Measurements from ENCODE around the gene CIT. TPM values are rescaled to one million over a fixed set of nuclear protein-coding genes. Genes with fewer than 3 reads are reported as not detected.
"Not testable (repeated sequence)": the region's sequence is repeated elsewhere in the genome, so short reads cannot be mapped to it uniquely, and the experiment has no call there.

The CIT gene
- total and polyA plus RNA-seq, 7 experiments from 2014 or later = 0.43 to 69.9 (median 1.7) TPM

DNA sequence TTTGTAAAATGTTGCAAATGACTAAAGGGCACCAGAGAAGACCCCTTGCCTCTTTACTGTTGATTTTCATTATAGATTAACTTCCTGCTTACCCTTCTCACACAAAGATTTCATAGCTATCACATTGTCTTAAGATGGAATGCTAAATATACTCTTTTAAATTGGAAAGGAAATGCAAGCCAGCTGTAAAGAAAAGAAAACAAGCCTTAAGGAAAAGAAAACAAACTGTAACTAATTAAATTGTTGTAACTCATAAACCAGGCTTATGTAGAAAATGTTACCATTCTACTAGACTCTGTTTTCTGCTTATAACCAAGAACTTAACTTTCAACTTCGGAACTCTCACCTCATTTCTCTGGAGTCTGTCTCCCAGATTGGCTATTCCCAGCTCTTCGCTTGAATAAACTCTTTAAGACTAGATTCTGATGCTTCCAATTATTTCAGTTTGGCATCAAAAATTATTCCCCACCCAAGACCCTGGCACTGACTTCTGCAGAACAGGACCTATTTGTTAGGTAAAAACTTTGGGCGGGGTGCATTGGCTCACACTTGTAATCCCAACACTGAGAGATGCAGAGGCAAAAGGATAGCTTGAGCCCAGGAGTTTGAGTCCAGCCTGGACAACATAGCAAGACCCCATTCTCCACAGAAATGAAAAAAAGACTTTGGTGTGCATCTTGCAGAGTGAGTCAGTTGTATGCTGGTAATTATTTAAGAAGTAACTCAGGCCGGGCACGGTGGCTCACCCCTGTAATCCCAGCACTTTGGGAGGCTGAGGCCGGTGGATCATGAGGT lies 36.6 kb upstream of the CIT start:
- Mint-ChIP-seq H3K36me3 (no peaks in the 10 kb centered on the region), H3K4me1 (no peaks in the 10 kb centered on the region), H3K4me3 (no peak overlapping the region), H3K27ac (no peak overlapping the region), H3K27me3 (peaks cover 0 to 13% (median 0%) of the 10 kb centered on the region in 5 donors), H3K9me3 (no peaks in the 10 kb centered on the region)
- ATAC-seq = no peak
- ChIA-PET POLR2A (no interaction called here), CTCF (no interaction called here)
- Histone ChIP-seq H3K27ac (ENCODE audit: low read depth, low read length) (no peak overlapping the region), H3K36me3 (ENCODE audit: control insufficient read depth in 2 of 3, insufficient read depth in 3 of 3, low read length in 3 of 3) (no peaks in the 10 kb centered on the region), H3K4me3 (ENCODE audit: low read length) (no peak overlapping the region), H3K27me3 (ENCODE audit: control insufficient read depth in 2 of 2, insufficient read depth in 2 of 2, low read length in 2 of 2) (no peaks in the 10 kb centered on the region), H3K4me1 (ENCODE audit: control insufficient read depth in 2 of 2, insufficient read depth in 2 of 2, low read length in 2 of 2) (no peaks in the 10 kb centered on the region), H3K9me3 (ENCODE audit: control insufficient read depth in 2 of 3, low read length in 3 of 3) (no peaks in the 10 kb centered on the region)
- intact Hi-C loops (cut with micrococcal nuclease) = no loop called here
- no peak for DNase-seq

DNA sequence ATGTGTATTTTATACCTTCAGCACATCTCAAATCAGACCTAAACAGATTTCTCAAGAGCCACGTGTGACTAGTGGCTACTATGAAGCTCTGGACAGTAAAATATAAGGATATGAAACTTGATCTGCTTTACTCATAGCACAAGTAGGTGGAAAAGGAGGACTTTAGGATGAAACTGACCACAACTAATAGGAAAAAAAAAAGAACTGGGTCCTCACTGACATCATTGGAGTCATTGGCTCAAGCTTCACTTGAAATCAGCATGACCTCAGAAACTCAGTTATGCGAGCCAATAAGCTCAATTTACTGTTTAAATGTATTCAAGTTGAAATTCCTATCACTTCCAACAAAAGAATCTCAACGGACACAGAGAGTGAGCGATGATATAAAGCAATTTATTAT lies 34.1 kb upstream of the CIT start:
- peaks cover 0 to 13% (median 0%) of the 10 kb centered on the region in 5 donors for H3K27me3 Mint-ChIP-seq
- H3K27ac Mint-ChIP-seq = no peak overlapping the region
- no peaks in the 10 kb centered on the region for H3K36me3 ChIP-seq (ENCODE audit: control insufficient read depth in 2 of 3, insufficient read depth in 3 of 3, low read length in 3 of 3)
- no peak overlapping the region for H3K4me3 Mint-ChIP-seq
- no peaks in the 10 kb centered on the region for H3K9me3 ChIP-seq (ENCODE audit: control insufficient read depth in 2 of 3, low read length in 3 of 3)
- H3K27ac ChIP-seq (ENCODE audit: low read depth, low read length) = no peak overlapping the region
- ChIA-PET POLR2A (no interaction called here), CTCF (interaction anchor here (1.0 kb wide), 1 partner anchor 24 kb away, joined by 4 read pairs; no protein-coding TSS in a partner anchor)
- H3K4me3 ChIP-seq (ENCODE audit: low read length) = no peak overlapping the region
- H3K36me3 Mint-ChIP-seq = no peaks in the 10 kb centered on the region
- intact Hi-C loops (cut with micrococcal nuclease) = no loop called here
- no peak for DNase-seq
- H3K4me1 Mint-ChIP-seq = no peaks in the 10 kb centered on the region
- no peak for ATAC-seq
- H3K9me3 Mint-ChIP-seq = no peaks in the 10 kb centered on the region
- no peaks in the 10 kb centered on the region for H3K27me3 ChIP-seq (ENCODE audit: control insufficient read depth in 2 of 2, insufficient read depth in 2 of 2, low read length in 2 of 2)
- H3K4me1 ChIP-seq (ENCODE audit: control insufficient read depth in 2 of 2, insufficient read depth in 2 of 2, low read length in 2 of 2) = no peaks in the 10 kb centered on the region

DNA sequence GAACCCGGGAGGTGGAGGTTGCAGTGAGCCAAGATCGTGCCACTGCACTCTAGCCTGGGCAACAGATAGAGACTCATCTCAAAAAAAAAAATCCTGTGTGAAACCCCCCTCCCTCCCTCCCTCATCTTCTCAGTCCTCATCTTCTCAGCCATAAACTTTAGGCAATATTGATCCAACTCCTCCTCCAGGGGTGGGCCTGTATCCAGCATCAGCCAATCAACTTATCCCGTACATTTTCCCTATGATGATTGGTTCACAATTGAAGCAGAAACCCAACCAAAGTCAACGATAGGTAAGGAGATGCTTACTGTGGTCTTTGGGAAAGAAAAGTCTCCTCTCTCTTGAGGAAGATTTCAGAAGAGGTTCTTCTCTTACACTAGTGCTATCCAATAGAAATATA lies 33.5 kb upstream of the CIT start:
- Mint-ChIP-seq H3K9me3 (no peaks in the 10 kb centered on the region), H3K27ac (no peak overlapping the region), H3K4me1 (no peaks in the 10 kb centered on the region), H3K27me3 (peaks cover 0 to 13% (median 0%) of the 10 kb centered on the region in 5 donors), H3K4me3 (no peak overlapping the region), H3K36me3 (no peaks in the 10 kb centered on the region)
- no peak for DNase-seq
- H3K27me3 ChIP-seq (ENCODE audit: control insufficient read depth in 2 of 2, insufficient read depth in 2 of 2, low read length in 2 of 2) = no peaks in the 10 kb centered on the region
- ChIA-PET POLR2A (no interaction called here), CTCF (no interaction called here)
- intact Hi-C loops (cut with micrococcal nuclease) = no loop called here
- H3K4me1 ChIP-seq (ENCODE audit: control insufficient read depth in 2 of 2, insufficient read depth in 2 of 2, low read length in 2 of 2) = no peaks in the 10 kb centered on the region
- no peaks in the 10 kb centered on the region for H3K9me3 ChIP-seq (ENCODE audit: control insufficient read depth in 2 of 3, low read length in 3 of 3)
- no peaks in the 10 kb centered on the region for H3K36me3 ChIP-seq (ENCODE audit: control insufficient read depth in 2 of 3, insufficient read depth in 3 of 3, low read length in 3 of 3)
- H3K27ac ChIP-seq (ENCODE audit: low read depth, low read length) = no peak overlapping the region
- no peak for ATAC-seq
- H3K4me3 ChIP-seq (ENCODE audit: low read length) = no peak overlapping the region

DNA sequence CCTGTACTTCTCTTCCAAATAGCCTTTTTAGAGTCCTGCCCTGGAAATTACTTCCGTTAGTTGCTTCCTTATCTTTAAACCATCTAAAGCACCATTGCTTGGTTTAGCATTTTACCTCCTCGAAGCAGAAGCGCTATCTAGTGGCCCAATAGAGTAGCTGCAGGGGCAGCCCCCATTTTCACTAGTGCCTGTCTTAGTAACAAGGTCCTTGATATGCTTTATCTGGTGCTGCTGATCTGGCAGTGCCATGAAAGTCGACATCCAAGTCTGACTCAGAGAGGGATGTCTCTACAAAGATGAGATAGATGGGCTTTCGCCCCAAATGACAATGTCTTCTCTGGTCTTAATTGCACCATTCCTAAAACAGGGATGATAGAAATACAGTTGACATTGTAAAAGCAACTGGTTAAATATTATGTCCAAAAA lies 25.0 kb upstream of the CIT start:
- H3K9me3 ChIP-seq (ENCODE audit: control insufficient read depth in 2 of 3, low read length in 3 of 3) = no peaks in the 10 kb centered on the region
- no peaks in the 10 kb centered on the region for H3K4me1 ChIP-seq (ENCODE audit: control insufficient read depth in 2 of 2, insufficient read depth in 2 of 2, low read length in 2 of 2)
- peaks cover 0 to 8% (median 6%) of the 10 kb centered on the region in 7 donors for H3K4me1 Mint-ChIP-seq
- H3K4me3 Mint-ChIP-seq = no peak overlapping the region
- H3K36me3 Mint-ChIP-seq = no peaks in the 10 kb centered on the region
- H3K36me3 ChIP-seq (ENCODE audit: control insufficient read depth in 2 of 3, insufficient read depth in 3 of 3, low read length in 3 of 3) = no peaks in the 10 kb centered on the region
- POLR2A ChIA-PET = no interaction called here
- no peak overlapping the region for H3K4me3 ChIP-seq (ENCODE audit: low read length)
- CTCF ChIA-PET = no interaction called here
- intact Hi-C loops (cut with micrococcal nuclease) = loop anchor here (1.0 to 2.0 kb wide), 3 partner anchors 109 to 457 kb away; no protein-coding TSS in a partner anchor
- ATAC-seq (peak; percentile 98), DNase-seq (peak; percentile 19 to 69 (median 61))
- H3K27me3 Mint-ChIP-seq = peaks cover 0 to 6% (median 0%) of the 10 kb centered on the region in 5 donors
- H3K27ac ChIP-seq (ENCODE audit: low read depth, low read length) = no peak overlapping the region
- H3K27me3 ChIP-seq (ENCODE audit: control insufficient read depth in 2 of 2, insufficient read depth in 2 of 2, low read length in 2 of 2) = no peaks in the 10 kb centered on the region
- no peak overlapping the region for H3K27ac Mint-ChIP-seq
- peaks cover 0 to 1% (median 0%) of the 10 kb centered on the region in 11 donors for H3K9me3 Mint-ChIP-seq

DNA sequence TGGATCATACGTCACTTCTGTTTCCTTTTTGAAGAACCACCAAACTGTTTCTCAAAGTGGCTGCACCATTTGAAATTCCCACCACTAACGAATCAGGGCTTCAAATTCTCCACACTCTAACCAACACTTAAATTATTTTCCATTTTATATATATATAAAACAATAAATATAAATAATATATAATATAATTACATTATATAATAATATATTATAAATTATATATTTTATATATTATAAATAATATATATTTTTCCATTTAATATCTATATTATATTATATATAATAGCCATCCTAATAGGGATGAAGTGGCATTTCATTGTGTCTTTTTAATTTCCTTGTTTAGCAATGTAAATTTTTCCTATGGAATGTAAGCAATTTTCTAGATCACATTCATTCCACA lies 24.6 kb upstream of the CIT start:
- Mint-ChIP-seq H3K9me3 (peaks cover 0 to 1% (median 0%) of the 10 kb centered on the region in 11 donors), H3K4me1 (peaks cover 0 to 8% (median 6%) of the 10 kb centered on the region in 7 donors), H3K27ac (no peak overlapping the region), H3K4me3 (no peak overlapping the region), H3K36me3 (no peaks in the 10 kb centered on the region), H3K27me3 (peaks cover 0 to 7% (median 0%) of the 10 kb centered on the region in 5 donors)
- no peaks in the 10 kb centered on the region for H3K27me3 ChIP-seq (ENCODE audit: control insufficient read depth in 2 of 2, insufficient read depth in 2 of 2, low read length in 2 of 2)
- H3K27ac ChIP-seq (ENCODE audit: low read depth, low read length) = no peak overlapping the region
- DNase-seq (no peak), ATAC-seq (no peak)
- H3K4me3 ChIP-seq (ENCODE audit: low read length) = no peak overlapping the region
- no peaks in the 10 kb centered on the region for H3K36me3 ChIP-seq (ENCODE audit: control insufficient read depth in 2 of 3, insufficient read depth in 3 of 3, low read length in 3 of 3)
- intact Hi-C loops (cut with micrococcal nuclease) = loop anchor here (1.0 to 2.0 kb wide), 3 partner anchors 110 to 457 kb away; no protein-coding TSS in a partner anchor
- CTCF ChIA-PET = no interaction called here
- no peaks in the 10 kb centered on the region for H3K9me3 ChIP-seq (ENCODE audit: control insufficient read depth in 2 of 3, low read length in 3 of 3)
- POLR2A ChIA-PET = no interaction called here
- no peaks in the 10 kb centered on the region for H3K4me1 ChIP-seq (ENCODE audit: control insufficient read depth in 2 of 2, insufficient read depth in 2 of 2, low read length in 2 of 2)

DNA sequence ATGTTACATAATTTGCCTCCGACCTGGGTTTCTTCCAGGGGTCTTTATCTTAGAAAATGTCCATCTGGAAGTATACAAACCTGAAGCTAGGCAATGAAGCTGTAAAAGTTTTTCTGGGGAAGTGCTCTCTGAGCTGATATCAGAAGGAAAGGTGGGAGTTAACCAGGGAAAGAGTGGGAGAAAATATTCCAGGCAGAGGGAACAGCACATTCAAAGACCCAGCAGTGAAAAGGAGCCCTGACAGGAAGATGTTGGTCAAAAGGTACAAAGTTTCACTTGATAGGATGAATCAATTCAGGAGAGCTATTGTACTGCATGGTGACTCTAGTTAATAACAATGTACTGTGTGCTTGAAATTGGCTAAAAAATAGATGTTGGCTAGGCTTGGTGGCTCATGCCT lies 17.8 kb upstream of the CIT start:
- ChIA-PET CTCF (no interaction called here), POLR2A (no interaction called here)
- ATAC-seq (no peak), DNase-seq (no peak)
- no peaks in the 10 kb centered on the region for H3K27me3 ChIP-seq (ENCODE audit: control insufficient read depth in 2 of 2, insufficient read depth in 2 of 2, low read length in 2 of 2)
- H3K9me3 ChIP-seq (ENCODE audit: control insufficient read depth in 2 of 3, low read length in 3 of 3) = no peaks in the 10 kb centered on the region
- peaks cover 5 to 13% (median 9%) of the 10 kb centered on the region in 5 donors for H3K27me3 Mint-ChIP-seq
- H3K36me3 ChIP-seq (ENCODE audit: control insufficient read depth in 2 of 3, insufficient read depth in 3 of 3, low read length in 3 of 3) = no peaks in the 10 kb centered on the region
- H3K4me1 Mint-ChIP-seq = no peaks in the 10 kb centered on the region
- intact Hi-C loops (cut with micrococcal nuclease) = no loop called here
- H3K4me3 ChIP-seq (ENCODE audit: low read length) = no peak overlapping the region
- H3K36me3 Mint-ChIP-seq = no peaks in the 10 kb centered on the region
- no peak overlapping the region for H3K27ac ChIP-seq (ENCODE audit: low read depth, low read length)
- H3K4me3 Mint-ChIP-seq = no peak overlapping the region
- H3K9me3 Mint-ChIP-seq = no peaks in the 10 kb centered on the region
- peak overlapping the region in 1 of 9 donors; percentile 21 for H3K27ac Mint-ChIP-seq
- no peaks in the 10 kb centered on the region for H3K4me1 ChIP-seq (ENCODE audit: control insufficient read depth in 2 of 2, insufficient read depth in 2 of 2, low read length in 2 of 2)

DNA sequence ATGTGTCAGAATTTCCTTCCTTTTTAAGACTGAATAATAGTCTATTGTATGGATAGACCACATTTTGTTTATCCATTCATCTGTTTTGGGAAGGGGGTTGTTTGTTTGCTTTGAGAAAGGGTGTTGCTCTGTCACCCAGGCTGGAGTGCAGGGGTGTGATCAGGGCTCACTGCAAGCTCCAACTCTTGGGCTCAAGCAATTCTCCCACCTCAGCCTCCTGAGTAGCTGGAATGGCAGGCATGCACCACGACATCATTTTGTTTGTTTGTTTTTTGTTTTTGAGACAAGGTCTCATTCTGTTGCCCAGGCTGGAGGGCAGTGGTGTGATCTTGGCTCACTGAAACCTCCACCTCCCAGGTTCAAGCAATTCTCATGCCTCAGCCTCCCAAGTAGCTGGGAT lies 15.5 kb upstream of the CIT start:
- H3K36me3 ChIP-seq (ENCODE audit: control insufficient read depth in 2 of 3, insufficient read depth in 3 of 3, low read length in 3 of 3); POLR2A ChIA-PET; H3K4me1 Mint-ChIP-seq; H3K27ac ChIP-seq (ENCODE audit: low read depth, low read length); H3K27ac Mint-ChIP-seq; DNase-seq; H3K9me3 ChIP-seq (ENCODE audit: control insufficient read depth in 2 of 3, low read length in 3 of 3); H3K4me3 ChIP-seq (ENCODE audit: low read length); H3K4me1 ChIP-seq (ENCODE audit: control insufficient read depth in 2 of 2, insufficient read depth in 2 of 2, low read length in 2 of 2); intact Hi-C loops (cut with micrococcal nuclease); H3K9me3 Mint-ChIP-seq; ATAC-seq; H3K36me3 Mint-ChIP-seq; H3K27me3 ChIP-seq (ENCODE audit: control insufficient read depth in 2 of 2, insufficient read depth in 2 of 2, low read length in 2 of 2); H3K4me3 Mint-ChIP-seq: not testable (repeated sequence)
- CTCF ChIA-PET = interaction anchor here (0.5 kb wide), 1 partner anchor 7 kb away, joined by 3 read pairs; no protein-coding TSS in a partner anchor
- H3K27me3 Mint-ChIP-seq = peaks cover 5 to 23% (median 14%) of the 10 kb centered on the region in 5 donors
